ENCODE results near the gene COX20. TPM values are rescaled to one million over a fixed set of nuclear protein-coding genes. Genes with fewer than 3 reads are reported as not detected.

Gene COX20
- total RNA-seq, 2 donors from 2014 or later = 26.1 to 31.5 TPM

- peaks cover 4% of the 10 kb centered on the region for H3K4me1 ChIP-seq
Observed at GRCh38 chr1:244854166-244854565, 18.7 kb downstream of the COX20 start.

GRCh38 chr1:244854865-244855578 lies 19.6 kb downstream of the COX20 start:
- no peaks in the 10 kb centered on the region for H3K9me3 ChIP-seq
- no peak overlapping the region for H3K4me3 ChIP-seq
- DNase-seq = no peak
- no peak for TF ChIP-seq CTCF (IDR thresholded peaks at IDR 0.05)
- intact Hi-C loops (cut with DNase I) = no loop called here
- H3K27ac ChIP-seq = no peak overlapping the region
- H3K27me3 ChIP-seq = no peaks in the 10 kb centered on the region
- H3K4me1 ChIP-seq = peaks cover 4% of the 10 kb centered on the region
- H3K9ac ChIP-seq (ENCODE audit: low read depth in 2 of 2, low read length in 2 of 2) = no peak overlapping the region
- peaks cover 23% of the 10 kb centered on the region for H3K36me3 ChIP-seq

More at GRCh38 chr1:244854166-244854565, 18.7 kb downstream of the COX20 start:
- H3K4me3 ChIP-seq = no peak overlapping the region
- no peak for DNase-seq
- no peak for TF ChIP-seq CTCF (IDR thresholded peaks at IDR 0.05)
- no peak overlapping the region for H3K27ac ChIP-seq
- no peaks in the 10 kb centered on the region for H3K27me3 ChIP-seq
- H3K36me3 ChIP-seq = peaks cover 16% of the 10 kb centered on the region
- H3K9ac ChIP-seq (ENCODE audit: low read depth in 2 of 2, low read length in 2 of 2) = no peak overlapping the region
- intact Hi-C loops (cut with DNase I) = no loop called here
- no peaks in the 10 kb centered on the region for H3K9me3 ChIP-seq

GRCh38 chr1:244857761-244858160 lies 22.3 kb downstream of the COX20 start:
- no peaks in the 10 kb centered on the region for H3K9me3 ChIP-seq
- peaks cover 24% of the 10 kb centered on the region for H3K36me3 ChIP-seq

DNA sequence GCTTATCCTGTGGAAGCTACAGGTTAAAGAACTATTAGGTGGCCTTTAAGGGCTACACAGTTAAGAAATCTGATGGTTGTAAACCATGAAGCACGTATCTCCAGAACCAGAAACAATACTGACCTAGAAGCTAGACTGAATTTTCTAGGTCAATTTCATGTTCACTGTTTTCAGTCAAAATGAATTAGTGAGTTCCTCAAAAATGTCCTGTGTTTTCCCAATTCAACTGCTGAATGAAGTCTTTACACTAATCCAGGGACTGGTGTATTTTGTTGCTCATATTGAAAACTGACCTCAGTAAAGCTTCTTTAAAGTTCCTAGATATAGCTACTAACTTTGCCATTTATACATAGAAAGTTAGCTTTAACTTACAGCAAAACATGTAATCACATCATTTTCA lies 22.9 kb downstream of the COX20 start:
- intact Hi-C loops (cut with DNase I) = no loop called here
- TF ChIP-seq CTCF (IDR thresholded peaks at IDR 0.05) = no peak
- H3K36me3 ChIP-seq = peaks cover 24% of the 10 kb centered on the region
- H3K4me1 ChIP-seq = peaks cover 11% of the 10 kb centered on the region
- H3K9ac ChIP-seq (ENCODE audit: low read depth in 2 of 2, low read length in 2 of 2) = no peak overlapping the region
- H3K9me3 ChIP-seq = no peaks in the 10 kb centered on the region
- DNase-seq = no peak
- H3K27ac ChIP-seq = no peak overlapping the region
- no peak overlapping the region for H3K4me3 ChIP-seq
- H3K27me3 ChIP-seq = no peaks in the 10 kb centered on the region

More at GRCh38 chr1:244857761-244858160, 22.3 kb downstream of the COX20 start:
- DNase-seq = no peak
- H3K4me3 ChIP-seq = no peak overlapping the region
- H3K4me1 ChIP-seq = peaks cover 11% of the 10 kb centered on the region
- intact Hi-C loops (cut with DNase I) = no loop called here
- TF ChIP-seq CTCF (IDR thresholded peaks at IDR 0.05) = no peak
- no peak overlapping the region for H3K27ac ChIP-seq
- H3K27me3 ChIP-seq = no peaks in the 10 kb centered on the region
- no peak overlapping the region for H3K9ac ChIP-seq (ENCODE audit: low read depth in 2 of 2, low read length in 2 of 2)

DNA sequence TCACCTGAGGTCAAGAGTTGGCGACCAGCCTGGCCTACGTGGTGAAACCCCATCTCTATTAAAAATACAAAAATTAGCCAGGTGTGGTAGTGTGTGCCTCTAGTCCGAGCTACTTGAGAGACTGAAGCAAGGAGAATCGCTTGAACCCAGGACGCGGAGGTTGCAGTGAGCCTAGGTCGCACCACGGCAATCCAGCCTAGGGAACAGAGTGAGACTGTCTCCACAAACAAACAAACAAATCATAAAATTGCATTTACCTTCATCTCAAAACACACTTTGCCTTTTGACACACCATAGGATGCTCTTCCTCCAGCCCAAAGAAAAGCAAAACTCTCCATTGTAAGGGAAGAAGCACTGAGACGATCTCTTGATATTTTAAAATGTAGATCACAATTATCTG lies 24.6 kb downstream of the COX20 start:
- no peak overlapping the region for H3K4me3 ChIP-seq
- intact Hi-C loops (cut with DNase I) = loop anchor here (10.0 kb wide), 1 partner anchor 185 kb away; no protein-coding TSS in a partner anchor
- no peaks in the 10 kb centered on the region for H3K27me3 ChIP-seq
- DNase-seq = no peak
- peaks cover 24% of the 10 kb centered on the region for H3K36me3 ChIP-seq
- no peak overlapping the region for H3K27ac ChIP-seq
- no peak overlapping the region for H3K9ac ChIP-seq (ENCODE audit: low read depth in 2 of 2, low read length in 2 of 2)
- H3K9me3 ChIP-seq = no peaks in the 10 kb centered on the region
- TF ChIP-seq CTCF (IDR thresholded peaks at IDR 0.05) = no peak
- peaks cover 12% of the 10 kb centered on the region for H3K4me1 ChIP-seq
